Measurements from ENCODE around the gene CRABP1.
"Not testable (repeated sequence)": the region's sequence is repeated elsewhere in the genome, so short reads cannot be mapped to it uniquely, and the experiment has no call there.

Gene CRABP1

GRCh38 chr15:78380143-78380542 lies 40.0 kb downstream of the CRABP1 start:
- DNase-seq = not testable (repeated sequence)

- DNase-seq = no peak
Observed at GRCh38 chr15:78382114-78382880, 42.1 kb downstream of the CRABP1 start.

- no peak for DNase-seq
Observed at GRCh38 chr15:78384651-78385050, 44.5 kb downstream of the CRABP1 start.

- no peak for DNase-seq
Observed at GRCh38 chr15:78387246-78388037, 47.3 kb downstream of the CRABP1 start.

- no peak for DNase-seq
Observed at GRCh38 chr15:78388865-78389264, 48.7 kb downstream of the CRABP1 start.

GRCh38 chr15:78389322-78389721 lies 49.2 kb downstream of the CRABP1 start:
- DNase-seq = no peak

- no peak for DNase-seq
Observed at GRCh38 chr15:78389738-78390137, 49.6 kb downstream of the CRABP1 start.

GRCh38 chr15:78390242-78390641 lies 50.1 kb downstream of the CRABP1 start:
- DNase-seq = no peak

- DNase-seq = no peak
Observed at GRCh38 chr15:78390826-78391225, 50.7 kb downstream of the CRABP1 start.

- no peak for DNase-seq
Observed at GRCh38 chr15:78391781-78392180, 51.6 kb downstream of the CRABP1 start.

GRCh38 chr15:78392430-78392829 lies 52.3 kb downstream of the CRABP1 start:
- no peak for DNase-seq

- DNase-seq = no peak
Observed at GRCh38 chr15:78393137-78393536, 53.0 kb downstream of the CRABP1 start.

- DNase-seq = no peak
Observed at GRCh38 chr15:78394026-78394425, 53.9 kb downstream of the CRABP1 start.

GRCh38 chr15:78394981-78395616 lies 54.9 kb downstream of the CRABP1 start:
- DNase-seq = no peak

GRCh38 chr15:78396186-78396814 lies 56.1 kb downstream of the CRABP1 start:
- no peak for DNase-seq

- DNase-seq = no peak
Observed at GRCh38 chr15:78396976-78397375, 56.8 kb downstream of the CRABP1 start.

GRCh38 chr15:78397382-78397781 lies 57.2 kb downstream of the CRABP1 start:
- DNase-seq = no peak

All from CD4-positive, alpha-beta T cell treated with Interleukin-10 for 1 hour (primary cell).